HCT116 (cell line): ENCODE results near the gene TTYH3.

Experiments
- POLR2A ChIP-seq: IDR thresholded peaks from 2 replicates; pipeline ENCODE4 v1.7.0; 2011; ENCODE audit warnings: borderline replicate concordance; ENCODE audit not compliant: insufficient read depth, insufficient read length; ENCODE audit errors: extremely low read depth
- TF ChIP-seq, protein P1 (sequence below): IDR thresholded peaks from 2 replicates; pipeline ENCODE4 v1.6.1; 2012
- TF ChIP-seq, protein P2 (sequence below), 3 experiments: fragments of 200-600 bp in 1 of 3; sonication (generic) in 1 of 3; IDR thresholded peaks in 2 of 3; conservative IDR thresholded peaks in 1 of 3; 2 replicates each; pipeline ENCODE4 v1.5.1; 2012 to 2017; ENCODE audit warnings: low read depth in 2 of 3, low read length in 2 of 3, antibody characterized with exemption in 1 of 3, borderline replicate concordance in 1 of 3, control low read depth in 1 of 3, mild to moderate bottlenecking in 1 of 3, mixed read lengths in 1 of 3, mixed run types in 1 of 3, moderate library complexity in 1 of 3; ENCODE audit not compliant: insufficient read depth in 1 of 3

DNA sequence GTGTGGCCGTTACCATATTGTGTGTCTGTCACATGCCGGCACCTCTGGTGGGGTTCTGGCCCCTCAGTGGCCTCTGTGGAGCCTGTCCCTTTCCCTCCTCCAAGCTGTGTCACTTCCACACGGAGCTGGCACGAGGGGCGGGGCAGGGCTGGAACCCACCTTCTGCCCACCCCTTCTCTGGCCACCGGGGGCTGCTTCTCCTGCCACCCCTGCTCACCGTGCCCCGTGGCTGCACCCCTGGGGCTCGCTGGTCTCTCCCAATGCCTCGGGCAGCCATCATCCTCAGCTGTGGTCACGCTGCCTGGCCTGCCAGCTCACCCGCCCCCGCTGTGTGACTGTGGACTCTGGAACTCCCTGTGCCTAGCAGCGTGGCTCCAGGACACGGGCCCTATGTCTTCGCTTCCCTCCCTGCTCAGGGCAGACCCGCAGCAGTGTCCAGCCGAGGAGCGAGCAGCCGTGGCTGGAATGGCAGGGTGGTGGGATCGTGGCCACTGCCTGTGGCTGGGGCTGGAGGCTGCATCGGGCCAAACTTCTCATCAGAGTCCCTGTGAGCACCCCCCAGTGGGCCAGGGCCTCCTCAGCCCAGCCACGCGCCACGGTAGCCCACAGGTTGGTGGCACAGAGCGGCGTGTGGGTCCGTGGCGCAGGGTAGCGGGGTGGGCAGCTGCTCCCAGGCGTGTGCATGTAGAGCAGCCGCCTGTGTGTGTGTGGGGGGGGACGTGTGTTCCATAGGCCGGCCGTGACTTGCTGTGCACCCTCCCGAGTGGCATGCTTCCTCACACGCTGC lies 8.1 kb downstream of the TTYH3 start:
- TF ChIP-seq, protein P1, sequence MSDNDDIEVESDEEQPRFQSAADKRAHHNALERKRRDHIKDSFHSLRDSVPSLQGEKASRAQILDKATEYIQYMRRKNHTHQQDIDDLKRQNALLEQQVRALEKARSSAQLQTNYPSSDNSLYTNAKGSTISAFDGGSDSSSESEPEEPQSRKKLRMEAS: no peak
- TF ChIP-seq POLR2A: no peak
- TF ChIP-seq, protein P2, sequence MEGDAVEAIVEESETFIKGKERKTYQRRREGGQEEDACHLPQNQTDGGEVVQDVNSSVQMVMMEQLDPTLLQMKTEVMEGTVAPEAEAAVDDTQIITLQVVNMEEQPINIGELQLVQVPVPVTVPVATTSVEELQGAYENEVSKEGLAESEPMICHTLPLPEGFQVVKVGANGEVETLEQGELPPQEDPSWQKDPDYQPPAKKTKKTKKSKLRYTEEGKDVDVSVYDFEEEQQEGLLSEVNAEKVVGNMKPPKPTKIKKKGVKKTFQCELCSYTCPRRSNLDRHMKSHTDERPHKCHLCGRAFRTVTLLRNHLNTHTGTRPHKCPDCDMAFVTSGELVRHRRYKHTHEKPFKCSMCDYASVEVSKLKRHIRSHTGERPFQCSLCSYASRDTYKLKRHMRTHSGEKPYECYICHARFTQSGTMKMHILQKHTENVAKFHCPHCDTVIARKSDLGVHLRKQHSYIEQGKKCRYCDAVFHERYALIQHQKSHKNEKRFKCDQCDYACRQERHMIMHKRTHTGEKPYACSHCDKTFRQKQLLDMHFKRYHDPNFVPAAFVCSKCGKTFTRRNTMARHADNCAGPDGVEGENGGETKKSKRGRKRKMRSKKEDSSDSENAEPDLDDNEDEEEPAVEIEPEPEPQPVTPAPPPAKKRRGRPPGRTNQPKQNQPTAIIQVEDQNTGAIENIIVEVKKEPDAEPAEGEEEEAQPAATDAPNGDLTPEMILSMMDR (IDR thresholded peaks at IDR 0.05 in 2 of 3, conservative IDR thresholded peaks at IDR 0.05 in 1 of 3; ENCODE audit: borderline replicate concordance in 1 of 3, insufficient read depth in 1 of 3, low read depth in 2 of 3, low read length in 2 of 3): no peak
